Endothelial cell of umbilical vein (primary cell): Measurements from ENCODE around the gene GNB2. TPM values are rescaled to one million over a fixed set of nuclear protein-coding genes. Genes with fewer than 3 reads are reported as not detected.

ENCODE experiments used
- BruUV-seq: library from RNA; stranded (reverse); fragments of 400-500 nt; replicated peaks from 2 replicates; lab custom pipeline; 2021; lab: Mats Ljungman, UMichigan
- CTCF ChIA-PET: fragments of 300-600, 350-600 bp; sonication (Branson Sonifier 250); formaldehyde crosslinking; loops from one replicate; lab custom pipeline; 2021; ENCODE audit warnings: antibody characterized with exemption, inconsistent platforms; lab: Charles Lee
- POLR2A ChIA-PET: fragments of 300-600, 350-600 bp; sonication (Branson Sonifier 250); formaldehyde crosslinking; loops from one replicate; lab custom pipeline; 2021; ENCODE audit warnings: antibody characterized with exemption, inconsistent platforms; lab: Charles Lee
- DNase-seq: peaks from one replicate; pipeline ENCODE4 v3.0.0-alpha.2; 2011; ENCODE audit warnings: low read depth, low spot score
- FAIRE-seq: peaks from 2 replicates; lab custom pipeline; 2011; peaks lifted over from hg19 to GRCh38; lab: Jason Lieb, UNC
- H2AFZ ChIP-seq: 2 replicates; pipeline ENCODE4 v1.6.0; 2012; ENCODE audit warnings: low read depth, low read length, control low read depth, inconsistent platforms
- H3K27ac ChIP-seq: 2 replicates; pipeline ENCODE4 v1.5.1; 2011; ENCODE audit warnings: low read depth, mild to moderate bottlenecking, control low read depth, low read length, moderate library complexity; ENCODE audit not compliant: insufficient read depth
- H3K27me3 ChIP-seq, 2 experiments: 2 replicates each; pipeline versions ENCODE4 v1.6.0 to v1.6.1; 2011; ENCODE audit warnings: low read length in 2 of 2, mixed read lengths in 1 of 2; ENCODE audit not compliant: control insufficient read depth in 2 of 2, insufficient read depth in 2 of 2
- H3K36me3 ChIP-seq, 2 experiments: 2 replicates in 1 of 2; 3 replicates in 1 of 2; pipeline ENCODE4 v1.5.1; 2011; ENCODE audit warnings: low read length in 2 of 2, mild to moderate bottlenecking in 1 of 2, moderate library complexity in 1 of 2; ENCODE audit not compliant: control insufficient read depth in 2 of 2, insufficient read depth in 2 of 2; ENCODE audit errors: extremely low read depth in 1 of 2
- H3K4me1 ChIP-seq: 3 replicates; pipeline ENCODE4 v1.5.1; 2011; ENCODE audit warnings: mild to moderate bottlenecking, low read length; ENCODE audit not compliant: control insufficient read depth, insufficient read depth; ENCODE audit errors: extremely low read depth
- H3K4me2 ChIP-seq: 2 replicates; pipeline ENCODE4 v1.6.1; 2011; ENCODE audit warnings: low read length, control low read depth, mixed read lengths; ENCODE audit not compliant: insufficient read depth
- H3K4me3 ChIP-seq, 3 experiments: fragments of 200-600 bp in 1 of 3; sonication (generic), shearing (Covaris generic) in 1 of 3; replicated peaks in 1 of 3; 2 replicates each; pipeline ENCODE4 v1.5.1; 2011 to 2016; ENCODE audit warnings: control low read depth in 3 of 3, low read length in 3 of 3, mild to moderate bottlenecking in 2 of 3, inconsistent platforms in 1 of 3, low read depth in 1 of 3, moderate library complexity in 1 of 3; ENCODE audit not compliant: insufficient read depth in 1 of 3
- H3K79me2 ChIP-seq: 2 replicates; pipeline ENCODE4 v1.6.0; 2012; ENCODE audit warnings: low read length, inconsistent platforms; ENCODE audit not compliant: control insufficient read depth, insufficient read depth
- H3K9ac ChIP-seq: replicated peaks from 2 replicates; pipeline ENCODE3; 2011; ENCODE audit warnings: low read length, control low read depth; ENCODE audit not compliant: insufficient read depth; ENCODE audit errors: extremely low read depth
- H3K9me1 ChIP-seq: replicated peaks from 3 replicates; pipeline ENCODE4 v1.6.0; 2011; ENCODE audit warnings: mild to moderate bottlenecking, low read length; ENCODE audit not compliant: control insufficient read depth, insufficient read depth; ENCODE audit errors: extremely low read depth
- H3K9me3 ChIP-seq: replicated peaks from 2 replicates; pipeline ENCODE4 v1.5.1; 2012; ENCODE audit warnings: low read length, inconsistent platforms; ENCODE audit not compliant: control insufficient read depth, insufficient read depth
- H4K20me1 ChIP-seq: replicated peaks from 2 replicates; pipeline ENCODE3; 2011; ENCODE audit warnings: mild to moderate bottlenecking, low read length; ENCODE audit not compliant: control insufficient read depth, insufficient read depth; ENCODE audit errors: extremely low read depth
- CTCF ChIP-seq, 2 donors: IDR thresholded peaks; 1 replicate in 1 of 2; 2 replicates in 1 of 2; pipeline ENCODE4 v1.5.1; 2011; ENCODE audit warnings: low read length in 2 of 2, mild to moderate bottlenecking in 2 of 2, moderate library complexity in 2 of 2, control low read depth in 1 of 2, inconsistent platforms in 1 of 2, low read depth in 1 of 2; ENCODE audit not compliant: insufficient read depth in 1 of 2; ENCODE audit errors: extremely low read depth in 1 of 2
- EZH2 ChIP-seq: IDR thresholded peaks from 2 replicates; pipeline ENCODE4 v1.6.1; 2012; ENCODE audit warnings: borderline replicate concordance, low read depth, mild to moderate bottlenecking, moderate library complexity, low read length, inconsistent platforms; ENCODE audit not compliant: severe bottlenecking
- FOS ChIP-seq: IDR thresholded peaks from 2 replicates; pipeline ENCODE4 v1.6.1; 2011; ENCODE audit warnings: mild to moderate bottlenecking, low read length, moderate library complexity, borderline replicate concordance; ENCODE audit not compliant: insufficient read depth
- GATA2 ChIP-seq: IDR thresholded peaks from 2 replicates; pipeline ENCODE4 v1.7.0; 2011; ENCODE audit warnings: low read depth, mild to moderate bottlenecking, moderate library complexity, mixed read lengths, low read length; ENCODE audit not compliant: insufficient read length, insufficient read depth
- JUN ChIP-seq: IDR thresholded peaks from 2 replicates; pipeline ENCODE4 v1.6.1; 2011; ENCODE audit warnings: borderline replicate concordance, low read depth; ENCODE audit not compliant: insufficient read length, insufficient read depth
- MAX ChIP-seq: IDR thresholded peaks from 2 replicates; pipeline ENCODE4 v1.6.1; 2011; ENCODE audit not compliant: insufficient read depth, insufficient read length
- MYC ChIP-seq: IDR thresholded peaks from one replicate; pipeline ENCODE4 v1.6.1; 2011; ENCODE audit warnings: mild to moderate bottlenecking, low read depth, low read length
- POLR2A ChIP-seq: IDR thresholded peaks from 2 replicates; pipeline ENCODE4 v1.6.1; 2012; ENCODE audit warnings: low read depth, mild to moderate bottlenecking, control low read depth, low read length
- POLR2AphosphoS5 ChIP-seq: IDR thresholded peaks from 2 replicates; pipeline ENCODE4 v1.6.1; 2012; ENCODE audit warnings: low read depth, mild to moderate bottlenecking, control low read depth, low read length, moderate library complexity; ENCODE audit not compliant: insufficient read depth
- dilution Hi-C: fragments of 300-500 bp; cut with MboI; formaldehyde crosslinking; loops from one replicate; pipeline ENCODE4 v1.15.0; 2019; ENCODE audit warnings: low sequenced_read_pairs; ENCODE audit not compliant: extremely low pct_ligation_motif_present
- intact Hi-C: fragments of 100-400 bp; cut with micrococcal nuclease; formaldehyde crosslinking; loops from one replicate; pipeline ENCODE4 v1.10.0; 2022
- polyA plus RNA-seq, 4 experiments: library from polyadenylated mRNA; depleted of rRNA in 3 of 4; stranded (reverse) in 3 of 4; unstranded in 1 of 4; fragments of >200 nt; gene quantifications; 2 replicates each; pipeline versions ENCODE4 v1.2.1 to v1.2.3, GENCODE V29; 2011 to 2012; ENCODE audit warnings: missing spikeins in 1 of 4
- total RNA-seq: library from RNA; stranded (reverse); gene quantifications from 2 replicates; pipeline ENCODE4 v1.2.3, GENCODE V29; 2021

Gene GNB2
- total and polyA plus RNA-seq, 2 donors (not counting 3 experiments of a cell fraction or from before 2014, with no cell fraction given) = 297 to 433 TPM

DNA sequence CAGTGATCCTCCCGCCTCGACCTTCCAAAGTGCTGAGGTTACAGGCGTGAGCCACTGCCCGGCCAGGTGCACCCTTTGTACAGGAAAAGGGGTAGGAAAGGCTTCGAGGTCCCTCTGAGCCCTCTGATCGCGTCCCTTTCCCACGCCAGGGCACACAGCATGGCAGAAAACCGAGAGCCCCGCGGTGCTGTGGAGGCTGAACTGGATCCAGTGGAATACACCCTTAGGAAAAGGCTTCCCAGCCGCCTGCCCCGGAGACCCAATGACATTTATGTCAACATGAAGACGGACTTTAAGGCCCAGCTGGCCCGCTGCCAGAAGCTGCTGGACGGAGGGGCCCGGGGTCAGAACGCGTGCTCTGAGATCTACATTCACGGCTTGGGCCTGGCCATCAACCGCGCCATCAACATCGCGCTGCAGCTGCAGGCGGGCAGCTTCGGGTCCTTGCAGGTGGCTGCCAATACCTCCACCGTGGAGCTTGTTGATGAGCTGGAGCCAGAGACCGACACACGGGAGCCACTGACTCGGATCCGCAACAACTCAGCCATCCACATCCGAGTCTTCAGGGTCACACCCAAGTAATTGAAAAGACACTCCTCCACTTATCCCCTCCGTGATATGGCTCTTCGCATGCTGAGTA lies 33.3 kb downstream of the GNB2 start:
- Histone ChIP-seq H3K9ac (peak overlapping the region; percentile 87), H3K9me1 (no peaks in the 10 kb centered on the region), H4K20me1 (no peaks in the 10 kb centered on the region), H3K27me3 (peaks cover 1 to 2% of the 10 kb centered on the region in 2 experiments), H3K79me2 (peaks cover 15% of the 10 kb centered on the region), H3K36me3 (peaks cover 0 to 4% of the 10 kb centered on the region in 2 experiments), H3K4me2 (peak overlapping the region; percentile 75), H3K4me3 (peak overlapping the region; percentile 54 to 85 (median 65)), H3K27ac (peak overlapping the region; percentile 49), H3K9me3 (no peaks in the 10 kb centered on the region), H2AFZ (no peak overlapping the region), H3K4me1 (peaks cover 12% of the 10 kb centered on the region)
- no TSS peak for BruUV-seq
- FAIRE-seq (peak; percentile 18), DNase-seq (no peak)
- dilution Hi-C loops (loop anchor here (25.0 kb wide), 1 partner anchor 131 kb away; the partner anchor contains the start of gene EPHB4), intact Hi-C loops (loop anchor here (1.0 kb wide), 1 partner anchor 33 kb away; the partner anchor contains the start of gene GNB2)
- POLR2A ChIA-PET = interaction anchor here (1.0 to 1.6 kb wide), 2 partner anchors 90 to 121 kb away, joined by 3 to 9 read pairs; partner anchors contain the start of gene EPHB4
- TF ChIP-seq GATA2 (no peak), EZH2 (no peak), CTCF (IDR thresholded peaks at IDR 0.05; ENCODE audit: extremely low read depth in 1 of 2, insufficient read depth in 1 of 2, low read depth in 1 of 2, low read length in 2 of 2) (no peak), POLR2A (no peak), FOS (no peak), MAX (no peak), POLR2AphosphoS5 (no peak), JUN (no peak), MYC (no peak)
- CTCF ChIA-PET = interaction anchor here (1.9 to 3.7 kb wide), 6 partner anchors 20 to 370 kb away, joined by 5 to 134 read pairs (median 14); partner anchors contain the start of genes SLC12A9 and UFSP1
